ENCODE results near the gene TCHHL1. TPM values are rescaled to one million over a fixed set of nuclear protein-coding genes. Genes with fewer than 3 reads are reported as not detected.

TCHHL1 gene
- total and polyA plus RNA-seq, 2 of the 13 experiments (the other 11 are each of a cell fraction or from before 2014, with no cell fraction given) = not detected

GRCh38 chr1:152036267-152037216 lies 52.3 kb downstream of the TCHHL1 start, which contains the start of gene S100A11 (continued):
- no peak for TF ChIP-seq ZSCAN29 (CRISPR knock-in tag; conservative IDR thresholded peaks at IDR 0.05)
- no peak for TF ChIP-seq YEATS2 (CRISPR knock-in tag; IDR thresholded peaks at IDR 0.05; ENCODE audit: borderline replicate concordance)
- no peak for TF ChIP-seq TARDBP (CRISPR knock-in tag; IDR thresholded peaks at IDR 0.05)
- TF ChIP-seq PHF5A (CRISPR knock-in tag; IDR thresholded peaks at IDR 0.05; ENCODE audit: low read depth, unreplicated experiment) = no peak
- no peak for TF ChIP-seq ZNF326 (CRISPR knock-in tag; IDR thresholded peaks at IDR 0.05; ENCODE audit: borderline replicate concordance)
- TF ChIP-seq, protein P1, sequence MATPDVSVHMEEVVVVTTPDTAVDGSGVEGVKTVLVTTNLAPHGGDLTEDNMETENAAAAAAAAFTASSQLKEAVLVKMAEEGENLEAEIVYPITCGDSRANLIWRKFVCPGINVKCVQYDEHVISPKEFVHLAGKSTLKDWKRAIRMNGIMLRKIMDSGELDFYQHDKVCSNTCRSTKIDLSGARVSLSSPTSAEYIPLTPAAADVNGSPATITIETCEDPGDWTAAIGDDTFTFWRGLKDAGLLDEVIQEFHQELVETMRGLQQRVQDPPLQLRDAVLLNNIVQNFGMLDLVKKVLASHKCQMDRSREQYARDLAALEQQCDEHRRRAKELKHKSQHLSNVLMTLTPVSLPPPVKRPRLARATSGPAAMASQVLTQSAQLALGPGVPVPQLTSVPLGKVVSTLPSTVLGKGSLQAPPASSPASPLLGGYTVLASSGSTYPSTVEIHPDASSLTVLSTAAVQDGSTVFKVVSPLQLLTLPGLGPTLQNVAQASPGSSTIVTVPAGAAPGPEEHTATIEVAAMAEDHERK (CRISPR knock-in tag; IDR thresholded peaks at IDR 0.05; ENCODE audit: low read depth) = no peak
- TF ChIP-seq JUND (CRISPR knock-in tag; IDR thresholded peaks at IDR 0.05) = no peak
- no peak for TF ChIP-seq TAF15 (IDR thresholded peaks at IDR 0.05; ENCODE audit: low read depth, low read length, poor library complexity, severe bottlenecking)
- TF ChIP-seq, protein P2, sequence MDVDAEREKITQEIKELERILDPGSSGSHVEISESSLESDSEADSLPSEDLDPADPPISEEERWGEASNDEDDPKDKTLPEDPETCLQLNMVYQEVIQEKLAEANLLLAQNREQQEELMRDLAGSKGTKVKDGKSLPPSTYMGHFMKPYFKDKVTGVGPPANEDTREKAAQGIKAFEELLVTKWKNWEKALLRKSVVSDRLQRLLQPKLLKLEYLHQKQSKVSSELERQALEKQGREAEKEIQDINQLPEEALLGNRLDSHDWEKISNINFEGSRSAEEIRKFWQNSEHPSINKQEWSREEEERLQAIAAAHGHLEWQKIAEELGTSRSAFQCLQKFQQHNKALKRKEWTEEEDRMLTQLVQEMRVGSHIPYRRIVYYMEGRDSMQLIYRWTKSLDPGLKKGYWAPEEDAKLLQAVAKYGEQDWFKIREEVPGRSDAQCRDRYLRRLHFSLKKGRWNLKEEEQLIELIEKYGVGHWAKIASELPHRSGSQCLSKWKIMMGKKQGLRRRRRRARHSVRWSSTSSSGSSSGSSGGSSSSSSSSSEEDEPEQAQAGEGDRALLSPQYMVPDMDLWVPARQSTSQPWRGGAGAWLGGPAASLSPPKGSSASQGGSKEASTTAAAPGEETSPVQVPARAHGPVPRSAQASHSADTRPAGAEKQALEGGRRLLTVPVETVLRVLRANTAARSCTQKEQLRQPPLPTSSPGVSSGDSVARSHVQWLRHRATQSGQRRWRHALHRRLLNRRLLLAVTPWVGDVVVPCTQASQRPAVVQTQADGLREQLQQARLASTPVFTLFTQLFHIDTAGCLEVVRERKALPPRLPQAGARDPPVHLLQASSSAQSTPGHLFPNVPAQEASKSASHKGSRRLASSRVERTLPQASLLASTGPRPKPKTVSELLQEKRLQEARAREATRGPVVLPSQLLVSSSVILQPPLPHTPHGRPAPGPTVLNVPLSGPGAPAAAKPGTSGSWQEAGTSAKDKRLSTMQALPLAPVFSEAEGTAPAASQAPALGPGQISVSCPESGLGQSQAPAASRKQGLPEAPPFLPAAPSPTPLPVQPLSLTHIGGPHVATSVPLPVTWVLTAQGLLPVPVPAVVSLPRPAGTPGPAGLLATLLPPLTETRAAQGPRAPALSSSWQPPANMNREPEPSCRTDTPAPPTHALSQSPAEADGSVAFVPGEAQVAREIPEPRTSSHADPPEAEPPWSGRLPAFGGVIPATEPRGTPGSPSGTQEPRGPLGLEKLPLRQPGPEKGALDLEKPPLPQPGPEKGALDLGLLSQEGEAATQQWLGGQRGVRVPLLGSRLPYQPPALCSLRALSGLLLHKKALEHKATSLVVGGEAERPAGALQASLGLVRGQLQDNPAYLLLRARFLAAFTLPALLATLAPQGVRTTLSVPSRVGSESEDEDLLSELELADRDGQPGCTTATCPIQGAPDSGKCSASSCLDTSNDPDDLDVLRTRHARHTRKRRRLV (CRISPR knock-in tag; IDR thresholded peaks at IDR 0.05) = 0 out of 2 replicates have a peak, but pooled peaks have one; percentile 28
- TF ChIP-seq TFE3 (CRISPR knock-in tag; IDR thresholded peaks at IDR 0.05) = no peak
- TF ChIP-seq ZNF556 (CRISPR knock-in tag; IDR thresholded peaks at IDR 0.05; ENCODE audit: borderline replicate concordance) = no peak
- TF ChIP-seq ZKSCAN1 (IDR thresholded peaks at IDR 0.05; ENCODE audit: low read length) = no peak
- TF ChIP-seq, protein P3, sequence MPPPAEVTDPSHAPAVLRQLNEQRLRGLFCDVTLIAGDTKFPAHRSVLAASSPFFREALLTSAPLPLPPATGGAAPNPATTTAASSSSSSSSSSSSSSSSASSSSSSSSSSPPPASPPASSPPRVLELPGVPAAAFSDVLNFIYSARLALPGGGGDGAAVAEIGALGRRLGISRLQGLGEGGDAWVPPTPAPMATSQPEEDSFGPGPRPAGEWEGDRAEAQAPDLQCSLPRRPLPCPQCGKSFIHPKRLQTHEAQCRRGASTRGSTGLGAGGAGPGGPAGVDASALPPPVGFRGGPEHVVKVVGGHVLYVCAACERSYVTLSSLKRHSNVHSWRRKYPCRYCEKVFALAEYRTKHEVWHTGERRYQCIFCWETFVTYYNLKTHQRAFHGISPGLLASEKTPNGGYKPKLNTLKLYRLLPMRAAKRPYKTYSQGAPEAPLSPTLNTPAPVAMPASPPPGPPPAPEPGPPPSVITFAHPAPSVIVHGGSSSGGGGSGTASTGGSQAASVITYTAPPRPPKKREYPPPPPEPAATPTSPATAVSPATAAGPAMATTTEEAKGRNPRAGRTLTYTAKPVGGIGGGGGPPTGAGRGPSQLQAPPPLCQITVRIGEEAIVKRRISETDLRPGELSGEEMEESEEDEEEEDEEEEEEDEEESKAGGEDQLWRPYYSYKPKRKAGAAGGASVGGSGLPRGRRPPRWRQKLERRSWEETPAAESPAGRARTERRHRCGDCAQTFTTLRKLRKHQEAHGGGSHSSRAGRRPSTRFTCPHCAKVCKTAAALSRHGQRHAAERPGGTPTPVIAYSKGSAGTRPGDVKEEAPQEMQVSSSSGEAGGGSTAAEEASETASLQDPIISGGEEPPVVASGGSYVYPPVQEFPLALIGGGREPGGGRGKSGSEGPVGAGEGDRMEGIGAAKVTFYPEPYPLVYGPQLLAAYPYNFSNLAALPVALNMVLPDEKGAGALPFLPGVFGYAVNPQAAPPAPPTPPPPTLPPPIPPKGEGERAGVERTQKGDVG (CRISPR knock-in tag; IDR thresholded peaks at IDR 0.05; ENCODE audit: borderline replicate concordance) = no peak

Measured in HepG2 (cell line).